ENCODE measurements around the gene ABLIM3. TPM values are rescaled to one million over a fixed set of nuclear protein-coding genes. Genes with fewer than 3 reads are reported as not detected.

ABLIM3 gene
- total RNA-seq, 2 experiments from 2014 or later, result not detected

DNA sequence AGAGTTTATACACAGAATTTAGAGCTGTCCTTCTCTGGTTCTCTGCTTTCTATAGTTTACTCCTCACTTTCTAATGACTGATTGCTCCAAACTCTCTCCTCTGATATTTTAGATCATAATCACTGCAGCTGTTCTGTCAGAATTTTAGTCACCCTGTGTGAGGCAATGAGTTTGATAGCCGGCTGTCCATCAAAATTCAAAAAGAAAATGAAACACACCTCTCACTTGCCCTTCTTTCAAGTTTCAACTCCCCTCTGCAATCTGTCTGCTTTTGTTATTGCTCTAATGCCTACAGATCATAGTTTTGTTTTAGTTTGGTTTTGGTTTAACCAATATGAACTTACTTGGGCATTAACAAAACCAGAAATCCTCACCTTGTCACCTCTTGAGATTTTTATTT, 23.3 kb upstream of the ABLIM3 start:
- ChIA-PET POLR2A (interaction anchor here (0.7 to 1.0 kb wide), 2 partner anchors 9 to 1161 kb away, joined by 3 read pairs; no protein-coding TSS in a partner anchor), CTCF (no interaction called here)
- Mint-ChIP-seq H3K9me3 (no peaks in the 10 kb centered on the region), H3K36me3 (ENCODE audit: low read depth) (no peaks in the 10 kb centered on the region), H3K4me1 (ENCODE audit: low read depth) (no peaks in the 10 kb centered on the region), H3K27ac (no peak overlapping the region), H3K27me3 (peaks cover 18% of the 10 kb centered on the region), H3K4me3 (no peak overlapping the region)
- no peak for DNase-seq
- TF ChIP-seq, protein P1, sequence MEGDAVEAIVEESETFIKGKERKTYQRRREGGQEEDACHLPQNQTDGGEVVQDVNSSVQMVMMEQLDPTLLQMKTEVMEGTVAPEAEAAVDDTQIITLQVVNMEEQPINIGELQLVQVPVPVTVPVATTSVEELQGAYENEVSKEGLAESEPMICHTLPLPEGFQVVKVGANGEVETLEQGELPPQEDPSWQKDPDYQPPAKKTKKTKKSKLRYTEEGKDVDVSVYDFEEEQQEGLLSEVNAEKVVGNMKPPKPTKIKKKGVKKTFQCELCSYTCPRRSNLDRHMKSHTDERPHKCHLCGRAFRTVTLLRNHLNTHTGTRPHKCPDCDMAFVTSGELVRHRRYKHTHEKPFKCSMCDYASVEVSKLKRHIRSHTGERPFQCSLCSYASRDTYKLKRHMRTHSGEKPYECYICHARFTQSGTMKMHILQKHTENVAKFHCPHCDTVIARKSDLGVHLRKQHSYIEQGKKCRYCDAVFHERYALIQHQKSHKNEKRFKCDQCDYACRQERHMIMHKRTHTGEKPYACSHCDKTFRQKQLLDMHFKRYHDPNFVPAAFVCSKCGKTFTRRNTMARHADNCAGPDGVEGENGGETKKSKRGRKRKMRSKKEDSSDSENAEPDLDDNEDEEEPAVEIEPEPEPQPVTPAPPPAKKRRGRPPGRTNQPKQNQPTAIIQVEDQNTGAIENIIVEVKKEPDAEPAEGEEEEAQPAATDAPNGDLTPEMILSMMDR (IDR thresholded peaks at IDR 0.05), result no peak
- peak; percentile 17 for ATAC-seq
- intact Hi-C loops (cut with micrococcal nuclease), result no loop called here

DNA sequence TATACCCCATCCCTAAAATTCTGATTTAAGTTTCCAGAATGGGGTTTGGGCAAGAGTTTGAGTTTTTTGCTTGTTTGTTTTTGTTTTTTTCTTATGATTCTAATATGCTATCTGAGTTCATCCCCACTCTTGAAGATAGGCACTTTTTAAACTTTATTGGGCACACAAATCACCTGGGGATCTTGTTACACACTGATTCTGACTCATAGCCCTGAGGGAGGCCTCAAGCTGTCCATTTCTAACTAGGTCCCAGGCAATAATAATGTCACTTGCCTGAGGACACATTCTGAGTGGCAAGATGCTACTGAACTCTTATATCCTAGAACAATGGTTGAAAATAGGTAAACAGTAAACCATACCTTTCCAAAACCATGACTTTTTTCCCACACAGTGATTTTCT, 22.8 kb upstream of the ABLIM3 start:
- no peaks in the 10 kb centered on the region for H3K36me3 Mint-ChIP-seq (ENCODE audit: low read depth)
- no peaks in the 10 kb centered on the region for H3K9me3 Mint-ChIP-seq
- intact Hi-C loops (cut with micrococcal nuclease), result no loop called here
- DNase-seq, result no peak
- TF ChIP-seq, protein P1 (IDR thresholded peaks at IDR 0.05), result no peak
- H3K27me3 Mint-ChIP-seq, result peaks cover 18% of the 10 kb centered on the region
- no peak overlapping the region for H3K27ac Mint-ChIP-seq
- no peak for ATAC-seq
- no peaks in the 10 kb centered on the region for H3K4me1 Mint-ChIP-seq (ENCODE audit: low read depth)
- no peak overlapping the region for H3K4me3 Mint-ChIP-seq
- CTCF ChIA-PET, result no interaction called here
- POLR2A ChIA-PET, result no interaction called here

DNA sequence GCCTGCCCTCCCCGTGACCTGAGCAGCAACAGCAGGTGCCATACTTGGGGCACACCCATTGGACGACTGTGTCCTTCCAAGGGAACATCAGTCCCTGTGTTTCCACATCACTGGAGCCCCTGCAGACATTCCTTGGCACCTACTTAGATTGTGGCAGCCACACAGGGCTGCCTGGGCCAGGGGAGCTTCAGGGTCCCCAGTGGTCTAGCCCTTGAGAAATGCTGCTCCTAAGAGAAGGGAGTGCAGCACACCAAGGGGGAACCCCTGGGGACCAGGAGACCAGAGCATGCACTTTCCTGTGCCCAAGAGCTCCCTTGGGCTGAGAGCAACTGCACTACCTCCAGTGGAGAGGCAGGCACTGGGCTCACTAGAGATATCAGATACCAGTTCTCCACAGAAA, 20.1 kb upstream of the ABLIM3 start:
- Mint-ChIP-seq H3K4me3 (no peak overlapping the region), H3K36me3 (ENCODE audit: low read depth) (no peaks in the 10 kb centered on the region), H3K9me3 (no peaks in the 10 kb centered on the region), H3K4me1 (ENCODE audit: low read depth) (no peaks in the 10 kb centered on the region), H3K27ac (no peak overlapping the region), H3K27me3 (peaks cover 11% of the 10 kb centered on the region)
- TF ChIP-seq, protein P1 (IDR thresholded peaks at IDR 0.05), result no peak
- POLR2A ChIA-PET, result no interaction called here
- intact Hi-C loops (cut with micrococcal nuclease), result no loop called here
- CTCF ChIA-PET, result interaction anchor here (1.0 to 1.9 kb wide), 3 partner anchors 12 to 390 kb away, joined by 3 to 8 read pairs (median 3); partner anchors contain the start of gene ABLIM3
- DNase-seq (no peak), ATAC-seq (no peak)

DNA sequence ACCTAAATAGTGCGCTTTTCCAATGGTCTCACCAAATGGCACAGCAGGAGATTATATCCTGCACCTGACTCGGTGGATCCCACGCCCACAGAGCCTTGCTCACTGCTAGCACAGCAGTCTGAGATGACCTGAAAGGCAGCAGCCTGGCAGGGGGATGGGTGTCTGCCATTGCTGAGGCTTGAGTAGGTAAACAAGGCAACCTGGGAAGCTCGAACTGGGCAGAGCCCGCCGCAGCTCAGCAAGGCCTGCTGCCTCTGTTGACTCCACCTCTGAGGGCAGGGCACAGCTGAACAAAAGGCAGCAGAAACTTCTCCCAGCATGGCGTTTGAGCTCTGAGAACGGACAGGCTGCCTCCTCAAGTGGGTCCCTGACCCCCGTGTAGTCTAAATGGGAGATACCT, 18.1 kb upstream of the ABLIM3 start:
- ChIA-PET POLR2A (interaction anchor here (1.2 kb wide), 1 partner anchor 60 kb away, joined by 3 read pairs; no protein-coding TSS in a partner anchor), CTCF (interaction anchor here (5.2 kb wide), 1 partner anchor 9 kb away, joined by 25 read pairs; no protein-coding TSS in a partner anchor)
- TF ChIP-seq, protein P1 (IDR thresholded peaks at IDR 0.05), result no peak
- ATAC-seq (no peak), DNase-seq (no peak)
- no peaks in the 10 kb centered on the region for H3K9me3 Mint-ChIP-seq
- no peaks in the 10 kb centered on the region for H3K4me1 Mint-ChIP-seq (ENCODE audit: low read depth)
- H3K27me3 Mint-ChIP-seq, result peaks cover 6% of the 10 kb centered on the region
- H3K27ac Mint-ChIP-seq, result no peak overlapping the region
- intact Hi-C loops (cut with micrococcal nuclease), result no loop called here
- H3K36me3 Mint-ChIP-seq (ENCODE audit: low read depth), result no peaks in the 10 kb centered on the region
- H3K4me3 Mint-ChIP-seq, result no peak overlapping the region

DNA sequence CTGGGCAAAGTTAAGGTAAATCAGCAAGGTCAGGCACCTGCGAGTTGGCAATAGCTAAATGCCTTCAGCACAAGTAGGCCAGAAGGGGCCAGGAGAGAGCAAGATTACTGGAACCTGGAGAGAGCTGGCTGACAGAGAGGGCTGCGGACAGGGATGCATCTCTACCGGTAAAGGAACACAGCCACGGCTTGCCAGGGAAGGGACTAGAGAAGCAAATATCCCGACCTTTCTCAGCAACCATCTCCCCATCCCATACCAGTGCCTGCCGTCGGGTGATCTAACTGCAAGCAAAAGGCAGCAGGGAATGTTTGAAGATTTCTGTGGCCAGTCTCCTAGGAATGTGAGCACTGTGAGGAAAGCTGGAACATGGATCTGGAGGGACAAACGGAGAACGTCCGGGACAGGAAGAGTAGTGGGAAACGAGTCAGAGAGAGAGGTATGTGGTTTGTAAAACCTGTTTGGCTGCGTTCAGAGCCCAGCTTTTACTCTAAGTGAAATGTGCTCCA, 15.9 kb upstream of the ABLIM3 start:
- ATAC-seq (no peak), DNase-seq (no peak)
- POLR2A ChIA-PET, result no interaction called here
- Mint-ChIP-seq H3K27ac (no peak overlapping the region), H3K4me3 (no peak overlapping the region), H3K4me1 (ENCODE audit: low read depth) (no peaks in the 10 kb centered on the region), H3K27me3 (peaks cover 5% of the 10 kb centered on the region), H3K9me3 (no peaks in the 10 kb centered on the region), H3K36me3 (ENCODE audit: low read depth) (no peaks in the 10 kb centered on the region)
- TF ChIP-seq, protein P1 (IDR thresholded peaks at IDR 0.05), result no peak
- CTCF ChIA-PET, result interaction anchor here (0.9 to 5.2 kb wide), 3 partner anchors 11 to 394 kb away, joined by 3 to 25 read pairs (median 10); partner anchors contain the start of gene ABLIM3
- intact Hi-C loops (cut with micrococcal nuclease), result no loop called here
